Smooth muscle cell (in vitro differentiated cells): ENCODE data around the gene KRT6B. TPM values are rescaled to one million over a fixed set of nuclear protein-coding genes. Genes with fewer than 3 reads are reported as not detected.

Experiments
- DNase-seq: peaks from one replicate; lab custom pipeline; 2025; ENCODE audit not compliant: unreplicated experiment; lab: John Stamatoyannopoulos, UW
- H2AFZ ChIP-seq: fragments of 200-600 bp; sonication (generic); 2 replicates; pipeline ENCODE4 v1.6.0; 2016; ENCODE audit warnings: antibody characterized with exemption, low read depth, mild to moderate bottlenecking
- H3F3A ChIP-seq: fragments of 200-600 bp; sonication (generic); 2 replicates; pipeline ENCODE4 v1.6.0; 2017; ENCODE audit warnings: antibody characterized with exemption, low read depth
- H3K27ac ChIP-seq: fragments of 200-600 bp; sonication (generic); 2 replicates; pipeline ENCODE4 v1.5.1; 2016; ENCODE audit warnings: low read depth, mild to moderate bottlenecking
- H3K27me3 ChIP-seq: fragments of 200-600 bp; sonication (generic); 2 replicates; pipeline ENCODE4 v1.6.1; 2016; ENCODE audit warnings: low read depth, mild to moderate bottlenecking
- H3K36me3 ChIP-seq: fragments of 200-600 bp; sonication (generic); 2 replicates; pipeline ENCODE4 v1.5.1; 2016; ENCODE audit warnings: low read depth
- H3K4me1 ChIP-seq: fragments of 200-600 bp; sonication (generic); 2 replicates; pipeline ENCODE4 v1.5.1; 2016; ENCODE audit warnings: low read depth
- H3K4me2 ChIP-seq: fragments of 200-600 bp; sonication (generic); 2 replicates; pipeline ENCODE4 v1.6.0; 2016; ENCODE audit warnings: mild to moderate bottlenecking
- H3K4me3 ChIP-seq: fragments of 200-600 bp; sonication (generic); 2 replicates; pipeline ENCODE4 v1.5.1; 2016; ENCODE audit warnings: mild to moderate bottlenecking
- H3K79me2 ChIP-seq: fragments of 200-600 bp; sonication (generic); 2 replicates; pipeline ENCODE4 v1.6.0; 2016; ENCODE audit warnings: low read depth, mild to moderate bottlenecking
- H3K9ac ChIP-seq: fragments of 200-600 bp; sonication (generic); 2 replicates; pipeline ENCODE4 v1.6.0; 2016; ENCODE audit warnings: low read depth
- H3K9me3 ChIP-seq: fragments of 200-600 bp; sonication (generic); replicated peaks from 2 replicates; pipeline ENCODE4 v1.5.1; 2016; ENCODE audit warnings: low read depth
- H4K20me1 ChIP-seq: fragments of 200-600 bp; sonication (generic); 2 replicates; pipeline ENCODE4 v1.6.0; 2016; ENCODE audit warnings: low read depth
- WGBS: methylation state at CpG from one replicate; pipeline ENCODE4 v1.1.7; 2016; ENCODE audit warnings: low lambda C conversion rate; 5-methylcytosine and 5-hydroxymethylcytosine counted together
- polyA plus RNA-seq: library from polyadenylated mRNA; unstranded; fragments of >200 nt; fragmentation: Nextera tagmentation; extraction: Ambion mirVana; gene quantifications from 2 replicates; pipeline ENCODE4 v1.2.1, GENCODE V29; 2016
- total RNA-seq: library from RNA; depleted of rRNA; stranded (reverse); fragments of >200 nt; gene quantifications from 2 replicates; pipeline ENCODE4 v1.2.3, GENCODE V29; 2014
- TF ChIP-seq, protein P1 (sequence below): fragments of 200-600 bp; sonication (generic); IDR thresholded peaks from 2 replicates; pipeline ENCODE4 v1.5.1; 2017; ENCODE audit warnings: borderline replicate concordance, mild to moderate bottlenecking, antibody characterized with exemption; ENCODE audit not compliant: insufficient read depth, poor library complexity, severe bottlenecking

The KRT6B gene
- total and polyA plus RNA-seq, 2 experiments from 2014 or later, result 248 to 336 TPM

DNA sequence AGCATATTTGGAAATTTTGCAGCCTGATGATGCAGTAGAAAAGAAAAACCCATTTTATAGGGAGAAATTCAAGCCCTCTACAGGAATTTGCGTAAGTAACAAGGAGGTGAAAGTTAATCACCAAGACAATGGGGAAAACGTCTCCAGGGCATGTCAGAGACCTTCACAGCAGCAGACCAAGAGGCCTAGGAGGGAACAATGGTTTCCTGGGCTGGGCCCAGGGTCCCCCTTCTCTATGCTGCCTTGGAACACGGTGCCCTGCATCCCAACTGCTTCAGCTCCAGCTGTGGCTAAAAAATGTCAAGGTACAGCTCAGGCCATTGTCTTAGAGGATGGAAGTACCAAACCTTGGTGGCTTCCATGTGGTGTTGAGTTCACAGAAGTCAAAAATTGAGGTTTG, 28.1 kb upstream of the KRT6B start:
- Histone ChIP-seq H3K9ac (no peak overlapping the region), H3K27ac (no peak overlapping the region), H3K79me2 (no peaks in the 10 kb centered on the region), H3K4me1 (no peaks in the 10 kb centered on the region), H3K36me3 (no peaks in the 10 kb centered on the region), H3K27me3 (peaks cover 5% of the 10 kb centered on the region), H3K4me2 (no peak overlapping the region), H3K4me3 (no peak overlapping the region), H3F3A (no peaks in the 10 kb centered on the region), H4K20me1 (no peaks in the 10 kb centered on the region), H2AFZ (no peak overlapping the region), H3K9me3 (no peaks in the 10 kb centered on the region)
- TF ChIP-seq, protein P1, sequence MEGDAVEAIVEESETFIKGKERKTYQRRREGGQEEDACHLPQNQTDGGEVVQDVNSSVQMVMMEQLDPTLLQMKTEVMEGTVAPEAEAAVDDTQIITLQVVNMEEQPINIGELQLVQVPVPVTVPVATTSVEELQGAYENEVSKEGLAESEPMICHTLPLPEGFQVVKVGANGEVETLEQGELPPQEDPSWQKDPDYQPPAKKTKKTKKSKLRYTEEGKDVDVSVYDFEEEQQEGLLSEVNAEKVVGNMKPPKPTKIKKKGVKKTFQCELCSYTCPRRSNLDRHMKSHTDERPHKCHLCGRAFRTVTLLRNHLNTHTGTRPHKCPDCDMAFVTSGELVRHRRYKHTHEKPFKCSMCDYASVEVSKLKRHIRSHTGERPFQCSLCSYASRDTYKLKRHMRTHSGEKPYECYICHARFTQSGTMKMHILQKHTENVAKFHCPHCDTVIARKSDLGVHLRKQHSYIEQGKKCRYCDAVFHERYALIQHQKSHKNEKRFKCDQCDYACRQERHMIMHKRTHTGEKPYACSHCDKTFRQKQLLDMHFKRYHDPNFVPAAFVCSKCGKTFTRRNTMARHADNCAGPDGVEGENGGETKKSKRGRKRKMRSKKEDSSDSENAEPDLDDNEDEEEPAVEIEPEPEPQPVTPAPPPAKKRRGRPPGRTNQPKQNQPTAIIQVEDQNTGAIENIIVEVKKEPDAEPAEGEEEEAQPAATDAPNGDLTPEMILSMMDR, result no peak
- DNase-seq, result no peak
- WGBS, result 57% methylated on average over 3 of the region's 3 CpGs

- H3F3A ChIP-seq, result no peaks in the 10 kb centered on the region
- DNase-seq, result no peak
- no peaks in the 10 kb centered on the region for H4K20me1 ChIP-seq
- no peaks in the 10 kb centered on the region for H3K4me1 ChIP-seq
- no peak overlapping the region for H3K9ac ChIP-seq
- H3K9me3 ChIP-seq, result no peaks in the 10 kb centered on the region
- no peaks in the 10 kb centered on the region for H3K27me3 ChIP-seq
- no peak overlapping the region for H3K27ac ChIP-seq
- no peaks in the 10 kb centered on the region for H3K36me3 ChIP-seq
- H3K79me2 ChIP-seq, result no peaks in the 10 kb centered on the region
- H2AFZ ChIP-seq, result no peak overlapping the region
- WGBS, result 95% methylated on average over 2 of the region's 2 CpGs
- H3K4me2 ChIP-seq, result no peak overlapping the region
- TF ChIP-seq, protein P1, result no peak
- H3K4me3 ChIP-seq, result no peak overlapping the region
Measured at GRCh38 chr12:52477651-52478050, 25.7 kb upstream of the KRT6B start.

DNA sequence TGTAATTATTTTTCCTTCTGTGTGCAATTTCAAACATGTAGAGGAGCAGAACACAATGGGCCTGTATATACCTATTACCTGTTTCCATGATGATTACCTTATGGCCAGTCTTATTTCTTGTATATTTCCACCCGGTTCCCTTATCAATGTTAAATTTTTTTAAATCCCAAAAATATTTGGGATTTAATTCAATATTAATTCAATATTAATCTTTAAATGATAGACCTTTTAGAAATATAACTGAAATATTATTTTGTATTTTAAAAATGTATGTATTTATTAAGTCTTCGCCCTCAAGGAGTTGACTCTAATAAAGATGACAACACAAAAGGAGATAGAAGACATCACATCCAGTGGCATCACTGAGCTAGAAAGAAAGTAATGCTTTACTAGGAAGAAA, 22.3 kb upstream of the KRT6B start:
- Histone ChIP-seq H3K9ac (no peak overlapping the region), H3K27me3 (peaks cover 6% of the 10 kb centered on the region), H3K4me3 (no peak overlapping the region), H3K4me1 (no peaks in the 10 kb centered on the region), H3K79me2 (no peaks in the 10 kb centered on the region), H3K4me2 (no peak overlapping the region), H3F3A (no peaks in the 10 kb centered on the region), H4K20me1 (no peaks in the 10 kb centered on the region), H3K27ac (no peak overlapping the region), H3K36me3 (no peaks in the 10 kb centered on the region), H2AFZ (no peak overlapping the region), H3K9me3 (no peaks in the 10 kb centered on the region)
- TF ChIP-seq, protein P1, result no peak
- no peak for DNase-seq
- 90% methylated on average over 2 of the region's 2 CpGs for WGBS

DNA sequence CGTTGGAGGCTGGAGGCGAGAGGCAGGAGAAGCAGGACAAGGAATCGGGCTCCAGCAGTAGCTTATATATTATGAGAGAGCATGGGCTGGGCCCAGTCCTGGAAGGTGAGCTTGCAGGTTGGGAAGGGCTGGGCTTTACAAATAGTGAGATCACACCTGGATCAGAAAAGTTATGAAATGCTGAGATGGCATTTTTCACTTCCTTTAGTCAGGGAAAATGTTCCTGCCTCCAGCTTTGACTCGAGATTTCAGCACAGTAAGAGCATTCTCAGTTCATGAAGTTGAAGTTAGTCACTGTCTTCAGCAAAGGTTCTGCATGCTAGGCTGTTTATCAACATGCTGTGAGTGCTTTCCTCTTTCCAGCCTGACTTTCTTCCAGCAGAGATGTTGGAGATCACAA, 21.8 kb upstream of the KRT6B start, which contains the start of gene KRT6C:
KRT6C (minus strand) TSS at position 38 of the 400 bp plus-strand sequence. CDS start 68 bp downstream, outside the sequence.
- H4K20me1 ChIP-seq, result no peaks in the 10 kb centered on the region
- no peaks in the 10 kb centered on the region for H3K9me3 ChIP-seq
- H3K27ac ChIP-seq, result no peak within 1 kb of the TSS
- TF ChIP-seq, protein P1, result no peak
- H3K4me1 ChIP-seq, result no peaks in the 10 kb centered on the region
- 91% methylated on average over 4 of the region's 4 CpGs for WGBS
- no peaks in the 10 kb centered on the region for H3K36me3 ChIP-seq
- no peak within 1 kb of the TSS for H3K4me2 ChIP-seq
- DNase-seq, result no peak
- no peak within 1 kb of the TSS for H3K9ac ChIP-seq
- peaks cover 6% of the 10 kb centered on the region for H3K27me3 ChIP-seq
- H3K79me2 ChIP-seq, result no peaks in the 10 kb centered on the region
- H3K4me3 ChIP-seq, result no peak within 1 kb of the TSS
- H2AFZ ChIP-seq, result no peak within 1 kb of the TSS
- H3F3A ChIP-seq, result no peaks in the 10 kb centered on the region
